ENCODE measurements around the gene NTN5. TPM values are rescaled to one million over a fixed set of nuclear protein-coding genes. Genes with fewer than 3 reads are reported as not detected.
A peak's percentile ranks its signal among the peaks of the same experiment; 100 is the strongest.
"Not testable (repeated sequence)": the region's sequence is repeated elsewhere in the genome, so short reads cannot be mapped to it uniquely, and the experiment has no call there.

Gene NTN5
- total RNA-seq, 1 donor from 2014 or later = 0.14 TPM

GRCh38 chr19:48674216-48674809, 1.5 kb upstream of the NTN5 start:
- ATAC-seq = no peak
- intact Hi-C loops (cut with DNase I) = loop anchor here (2.0 kb wide), 1 partner anchor 38 kb away; no protein-coding TSS in a partner anchor
- no peak for DNase-seq (ENCODE audit: missing footprints)

- ATAC-seq = no peak
- DNase-seq (ENCODE audit: missing footprints) = no peak
- intact Hi-C loops (cut with DNase I) = loop anchor here (2.0 kb wide), 1 partner anchor 39 kb away; no protein-coding TSS in a partner anchor
Observed at GRCh38 chr19:48673436-48674100, 751 bp upstream of the NTN5 start.

GRCh38 chr19:48671446-48671995, 1.3 kb downstream of the NTN5 start:
- intact Hi-C loops (cut with DNase I) = no loop called here
- ATAC-seq (no peak), DNase-seq (ENCODE audit: missing footprints) (no peak)

- ATAC-seq (no peak), DNase-seq (ENCODE audit: missing footprints) (no peak)
- intact Hi-C loops (cut with DNase I) = no loop called here
Observed at GRCh38 chr19:48670699-48671445, 1.9 kb downstream of the NTN5 start.

GRCh38 chr19:48669903-48670668, 2.7 kb downstream of the NTN5 start:
- intact Hi-C loops (cut with DNase I) = no loop called here
- DNase-seq (ENCODE audit: missing footprints) (no peak), ATAC-seq (no peak)

GRCh38 chr19:48668761-48669160, 4.1 kb downstream of the NTN5 start:
- DNase-seq (ENCODE audit: missing footprints) = no peak
- intact Hi-C loops (cut with DNase I) = no loop called here
- ATAC-seq = no peak

- no peak for DNase-seq (ENCODE audit: missing footprints)
- intact Hi-C loops (cut with DNase I) = no loop called here
- ATAC-seq = no peak
Observed at GRCh38 chr19:48668332-48668731, 4.5 kb downstream of the NTN5 start.

- intact Hi-C loops (cut with DNase I) = no loop called here
- DNase-seq (ENCODE audit: missing footprints) (no peak), ATAC-seq (no peak)
Observed at GRCh38 chr19:48665786-48666185, 7.0 kb downstream of the NTN5 start.

- ATAC-seq = no peak
- DNase-seq (ENCODE audit: missing footprints) = no peak
- intact Hi-C loops (cut with DNase I) = no loop called here
Observed at GRCh38 chr19:48664476-48664875, 8.3 kb downstream of the NTN5 start.

GRCh38 chr19:48663667-48664066, 9.2 kb downstream of the NTN5 start:
- DNase-seq (ENCODE audit: missing footprints) = no peak
- no peak for ATAC-seq
- intact Hi-C loops (cut with DNase I) = no loop called here

- no peak for DNase-seq (ENCODE audit: missing footprints)
- ATAC-seq = no peak
- intact Hi-C loops (cut with DNase I) = no loop called here
Observed at GRCh38 chr19:48661711-48662090, 11.1 kb downstream of the NTN5 start.

GRCh38 chr19:48660852-48661710, 11.7 kb downstream of the NTN5 start:
- peak; percentile 91 for DNase-seq (ENCODE audit: missing footprints)
- peak; percentile 88 for ATAC-seq
- intact Hi-C loops (cut with DNase I) = no loop called here

- no peak for DNase-seq (ENCODE audit: missing footprints)
- no peak for ATAC-seq
- intact Hi-C loops (cut with DNase I) = no loop called here
Observed at GRCh38 chr19:48659768-48660167, 13.0 kb downstream of the NTN5 start.

GRCh38 chr19:48658483-48658882, 14.3 kb downstream of the NTN5 start:
- intact Hi-C loops (cut with DNase I) = no loop called here
- DNase-seq (ENCODE audit: missing footprints) (no peak), ATAC-seq (no peak)

- DNase-seq (ENCODE audit: missing footprints); ATAC-seq; intact Hi-C loops (cut with DNase I): not testable (repeated sequence)
Observed at GRCh38 chr19:48657828-48658227, 15.0 kb downstream of the NTN5 start.

- no peak for ATAC-seq
- intact Hi-C loops (cut with DNase I) = no loop called here
- no peak for DNase-seq (ENCODE audit: missing footprints)
Observed at GRCh38 chr19:48656840-48657474, 15.9 kb downstream of the NTN5 start.

- no peak for DNase-seq (ENCODE audit: missing footprints)
- ATAC-seq = no peak
- intact Hi-C loops (cut with DNase I) = no loop called here
Observed at GRCh38 chr19:48654299-48655059, 18.3 kb downstream of the NTN5 start.

Data from Right ventricle myocardium inferior (tissue), 1 donor.